B cell (primary cell): ENCODE results near the gene ITLN2.

Experiments
- CTCF ChIP-seq: fragments of 200-600 bp; IDR thresholded peaks from one replicate; pipeline ENCODE4 v1.8.0; 2022; ENCODE audit warnings: antibody characterized with exemption, mild to moderate bottlenecking
- EZH2 ChIP-seq: IDR thresholded peaks from 2 replicates; pipeline ENCODE4 v1.6.1; 2012; ENCODE audit warnings: borderline replicate concordance, low read depth, mild to moderate bottlenecking, moderate library complexity, low read length; ENCODE audit not compliant: insufficient read depth, poor library complexity, severe bottlenecking

- TF ChIP-seq EZH2 (no peak), CTCF (no peak)
These were observed 9.5 kb downstream of the ITLN2 start for GRCh38 chr1:160945079-160945478.
